Dermis lymphatic vessel endothelial cell (primary cell): ENCODE data around the gene ABCG8. TPM values are rescaled to one million over a fixed set of nuclear protein-coding genes. Genes with fewer than 3 reads are reported as not detected.

Experiments
- total RNA-seq: library from RNA; depleted of rRNA; stranded (reverse); fragments of >200 nt; gene quantifications from 2 replicates; pipeline ENCODE4 v1.2.1, GENCODE V29; 2014

Gene ABCG8
- total RNA-seq = not detected in 2 replicates

DNA sequence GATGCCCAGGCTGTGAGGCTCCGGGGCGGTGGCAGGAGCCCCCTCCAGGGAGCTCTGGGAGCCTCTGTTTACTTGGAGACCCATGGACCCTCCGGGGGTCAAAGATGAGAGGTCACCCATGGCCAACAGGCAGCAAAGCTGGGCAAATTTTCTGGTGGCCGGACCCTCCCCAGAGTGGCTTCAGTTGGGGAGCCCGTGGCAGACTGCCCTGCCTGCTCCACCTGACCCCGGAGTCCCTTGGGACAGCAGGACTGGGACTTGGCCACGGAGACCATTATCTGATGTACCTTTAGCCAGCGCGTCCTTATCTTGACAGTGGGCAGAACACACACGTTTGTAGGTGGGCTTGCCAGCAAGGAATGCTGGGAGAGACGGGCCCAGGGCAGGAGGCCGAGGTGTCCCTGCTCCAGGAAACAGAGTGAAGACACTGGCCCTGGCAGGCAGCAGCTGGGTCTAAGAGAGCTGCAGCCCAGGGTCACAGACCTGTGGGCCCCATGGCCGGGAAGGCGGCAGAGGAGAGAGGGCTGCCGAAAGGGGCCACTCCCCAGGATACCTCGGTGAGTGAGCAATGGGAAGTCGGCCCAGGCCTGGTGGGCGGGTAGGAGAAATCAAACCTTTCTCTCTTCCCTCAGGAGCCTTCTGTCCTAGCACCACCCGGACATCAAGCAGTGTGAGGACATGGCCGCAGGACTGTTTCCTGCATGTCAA is at the start of gene ABCG8, which contains the start of gene ABCG5:
Gene ABCG8, plus strand, starts transcription at position 412 of the 708 bp plus-strand sequence. Its CDS starts 83 bp downstream, at position 495.
Gene ABCG5, minus strand, starts transcription at position 280 of the 708 bp plus-strand sequence. Its CDS starts 160 bp downstream, at position 120.

Other genes with a start within 250 kb of the ABCG8 start
- gene THADA, start 242.9 kb upstream of the ABCG8 start, total RNA-seq = 16.9 and 24.7 TPM in 2 replicates
- under 0.01 and 0.09 TPM in 2 replicates for gene PLEKHH2, start 201.7 kb upstream of the ABCG8 start, total RNA-seq
- 0.09 TPM in 1 of 2 replicates, not detected in the other for gene C1GALT1C1L, start 162.5 kb upstream of the ABCG8 start, total RNA-seq
- 9.0 and 14.4 TPM in 2 replicates for gene DYNC2LI1, start 64.9 kb upstream of the ABCG8 start, total RNA-seq
- gene ABCG5, start 132 bp upstream of the ABCG8 start, total RNA-seq = not detected in 2 replicates
- 45.4 and 67.9 TPM in 2 replicates for gene LRPPRC, start 157.0 kb downstream of the ABCG8 start, total RNA-seq